Astrocyte of the spinal cord (primary cell): ENCODE results near the gene NVL.

Experiments used
- DNase-seq: peaks from one replicate; pipeline ENCODE4 v3.0.0; 2011; ENCODE audit warnings: low read depth, low spot score
- H3K4me3 ChIP-seq: 2 replicates; pipeline ENCODE4 v1.5.1; 2011; ENCODE audit warnings: low read depth, mild to moderate bottlenecking, low read length, moderate library complexity
- in situ Hi-C: cut with HindIII; loops from 2 replicates; pipeline ENCODE4 v1.10.0; 2017; ENCODE audit warnings: low sequenced_read_pairs
- TF ChIP-seq, protein P1 (sequence below): IDR thresholded peaks from 2 replicates; pipeline ENCODE4 v1.5.1; 2012; ENCODE audit warnings: low read depth, mild to moderate bottlenecking, low read length, inconsistent platforms

NVL gene

DNA sequence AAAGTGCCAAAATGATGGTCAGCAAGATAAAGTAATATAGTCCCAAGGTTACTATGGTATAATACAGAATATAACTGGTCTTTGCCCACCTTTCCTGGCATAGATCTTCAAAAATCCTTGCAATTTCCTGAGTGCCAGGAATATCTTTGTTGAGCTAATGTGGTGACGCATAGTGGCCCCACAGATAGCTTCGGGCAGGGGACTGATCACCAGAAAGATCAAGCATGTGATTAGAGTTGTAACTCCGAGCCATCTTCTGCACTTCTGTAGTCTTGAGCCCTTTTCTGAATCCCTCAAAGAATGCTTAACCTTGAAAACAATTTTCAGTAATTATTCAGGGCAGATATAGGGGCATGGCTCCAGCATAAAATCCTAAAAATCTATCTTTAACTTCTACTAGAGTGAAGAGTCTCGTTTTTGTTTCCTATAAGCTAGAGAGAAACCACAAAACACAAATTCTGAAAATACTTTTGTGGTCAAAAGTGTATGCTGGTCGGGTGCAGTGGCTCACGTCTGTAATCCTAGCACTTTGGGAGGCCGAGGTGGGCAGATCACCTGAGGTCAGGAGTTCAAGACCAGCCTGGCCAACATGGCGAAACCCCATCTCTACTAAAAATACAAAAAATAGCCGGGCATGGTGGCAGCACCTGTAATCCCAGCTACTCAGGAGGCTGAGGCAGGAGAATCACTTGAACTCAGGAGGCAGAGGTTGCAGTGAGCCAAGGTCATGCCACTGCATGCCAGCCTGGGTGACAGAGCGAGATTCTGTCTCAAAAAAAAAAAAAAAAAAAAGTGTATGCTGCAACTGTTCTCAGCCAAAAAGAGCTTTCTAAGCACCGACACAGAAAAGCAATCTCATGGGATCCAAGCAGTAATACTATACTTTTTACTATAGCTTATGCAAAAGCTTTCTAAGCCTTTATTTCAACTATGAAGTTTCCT, 62.8 kb downstream of the NVL start:
- TF ChIP-seq, protein P1, sequence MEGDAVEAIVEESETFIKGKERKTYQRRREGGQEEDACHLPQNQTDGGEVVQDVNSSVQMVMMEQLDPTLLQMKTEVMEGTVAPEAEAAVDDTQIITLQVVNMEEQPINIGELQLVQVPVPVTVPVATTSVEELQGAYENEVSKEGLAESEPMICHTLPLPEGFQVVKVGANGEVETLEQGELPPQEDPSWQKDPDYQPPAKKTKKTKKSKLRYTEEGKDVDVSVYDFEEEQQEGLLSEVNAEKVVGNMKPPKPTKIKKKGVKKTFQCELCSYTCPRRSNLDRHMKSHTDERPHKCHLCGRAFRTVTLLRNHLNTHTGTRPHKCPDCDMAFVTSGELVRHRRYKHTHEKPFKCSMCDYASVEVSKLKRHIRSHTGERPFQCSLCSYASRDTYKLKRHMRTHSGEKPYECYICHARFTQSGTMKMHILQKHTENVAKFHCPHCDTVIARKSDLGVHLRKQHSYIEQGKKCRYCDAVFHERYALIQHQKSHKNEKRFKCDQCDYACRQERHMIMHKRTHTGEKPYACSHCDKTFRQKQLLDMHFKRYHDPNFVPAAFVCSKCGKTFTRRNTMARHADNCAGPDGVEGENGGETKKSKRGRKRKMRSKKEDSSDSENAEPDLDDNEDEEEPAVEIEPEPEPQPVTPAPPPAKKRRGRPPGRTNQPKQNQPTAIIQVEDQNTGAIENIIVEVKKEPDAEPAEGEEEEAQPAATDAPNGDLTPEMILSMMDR, result no peak

DNA sequence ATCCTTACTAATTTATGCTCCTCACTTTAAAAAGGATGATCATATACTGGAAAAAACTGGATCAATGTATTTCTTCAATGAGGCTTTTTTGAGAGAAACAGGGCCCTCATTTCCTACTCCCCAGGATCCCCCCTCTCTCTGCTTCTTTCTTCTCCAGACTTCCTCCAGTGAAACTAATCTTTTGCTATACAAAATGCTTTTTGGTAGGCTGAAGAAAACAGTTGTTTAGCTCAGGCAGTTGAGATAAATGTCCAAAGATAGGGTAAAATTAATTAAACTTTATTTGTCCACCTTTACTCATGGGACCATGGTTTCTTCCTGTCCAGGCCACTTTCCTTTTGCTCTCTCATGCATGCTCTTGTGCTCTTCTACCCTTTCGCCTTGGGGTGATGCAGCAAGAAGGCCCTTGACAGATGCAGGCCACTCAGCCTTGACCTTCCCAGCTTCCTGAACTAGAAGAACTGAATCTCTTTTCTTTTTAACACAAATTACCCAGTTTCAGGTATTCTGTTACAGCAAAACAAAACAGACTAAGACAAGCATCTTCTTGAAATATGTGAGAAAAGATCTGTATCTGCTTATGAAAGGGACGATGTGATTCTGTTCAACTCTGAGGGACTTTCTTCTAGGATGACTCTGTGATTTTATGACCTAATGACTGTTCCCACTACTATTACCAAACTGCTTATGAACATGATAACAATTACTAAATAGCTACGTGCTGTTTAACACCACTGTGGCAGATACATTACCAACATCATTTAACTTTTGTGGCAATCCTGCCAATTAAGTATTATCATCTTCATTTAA, 63.7 kb downstream of the NVL start:
- in situ Hi-C loops, result no loop called here
- TF ChIP-seq, protein P1, result no peak
- H3K4me3 ChIP-seq, result no peak overlapping the region
- DNase-seq, result no peak

More for the DNA sequence above, 62.8 kb downstream of the NVL start:
- H3K4me3 ChIP-seq, result no peak overlapping the region
- in situ Hi-C loops, result no loop called here
- no peak for DNase-seq

DNA sequence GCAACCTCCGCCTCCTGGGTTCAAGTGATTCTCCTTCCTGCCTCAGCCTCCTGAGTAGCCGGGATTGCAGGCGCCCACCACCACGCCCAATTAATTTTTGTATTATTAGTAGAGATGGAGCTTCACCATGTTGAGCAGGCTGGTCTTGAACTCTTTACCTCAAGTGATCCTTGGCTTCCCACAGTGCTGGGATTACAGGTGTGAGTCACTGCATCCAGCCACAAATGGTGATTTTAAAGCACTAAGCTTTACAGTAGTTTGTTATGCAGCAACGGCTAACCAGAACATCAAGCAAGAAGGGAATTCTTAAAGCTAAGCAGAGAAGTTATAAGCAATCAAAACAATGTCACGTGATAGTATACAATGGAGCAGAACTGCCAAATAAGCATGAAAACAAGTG, 65.7 kb downstream of the NVL start:
- TF ChIP-seq, protein P1, result no peak
- no peak overlapping the region for H3K4me3 ChIP-seq
- no peak for DNase-seq
- in situ Hi-C loops, result no loop called here

DNA sequence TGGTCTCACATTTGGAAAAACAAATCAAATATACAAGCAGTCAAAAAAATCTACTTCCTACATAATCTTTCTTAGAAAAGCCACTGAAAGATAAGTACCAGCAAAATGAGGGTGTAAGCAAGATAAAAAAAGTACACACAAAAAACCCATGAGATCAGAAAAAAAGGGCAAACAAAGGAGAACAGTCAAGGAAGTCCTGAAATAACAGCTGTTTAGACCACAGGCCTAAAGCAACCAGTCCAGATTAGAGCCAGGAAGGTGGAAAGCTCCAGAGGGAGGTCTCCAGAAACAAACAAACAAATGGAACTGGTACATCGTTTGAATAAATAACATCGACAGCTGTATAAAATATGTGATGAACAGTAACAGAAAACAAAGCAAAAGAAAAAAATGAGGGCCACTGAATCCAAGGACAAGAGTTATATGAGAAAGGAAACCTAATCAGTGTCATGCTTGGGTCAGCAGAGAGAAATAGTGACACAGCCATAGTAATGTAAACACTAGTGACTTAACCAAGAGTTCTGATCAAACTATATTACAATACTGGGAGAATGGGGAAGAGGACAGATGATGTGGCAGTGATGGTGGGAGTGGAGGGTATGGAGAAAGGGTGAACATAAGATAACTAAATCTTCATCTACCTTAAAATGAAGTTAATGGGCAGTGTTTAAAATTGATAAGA, 67.5 kb downstream of the NVL start:
- DNase-seq, result no peak
- H3K4me3 ChIP-seq, result no peak overlapping the region
- TF ChIP-seq, protein P1, result no peak
- in situ Hi-C loops, result no loop called here

DNA sequence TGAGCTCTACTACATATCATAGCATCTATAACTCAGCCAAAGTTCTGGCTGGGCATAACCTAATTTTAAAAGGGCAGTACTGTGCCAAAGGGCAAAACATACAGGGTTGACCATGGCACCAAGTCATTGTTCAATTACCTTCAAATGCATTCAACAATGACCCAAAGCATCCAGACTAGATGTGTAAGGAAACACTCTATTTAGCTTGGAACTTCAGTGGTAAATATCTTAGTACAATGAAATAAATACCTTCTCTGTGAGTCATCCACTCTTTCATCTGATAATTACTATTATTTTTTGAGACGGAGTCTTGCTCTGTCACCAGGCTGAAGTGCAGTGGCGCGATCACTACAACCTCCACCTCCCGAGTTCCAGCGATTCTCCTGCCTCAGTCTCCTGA, 70.0 kb downstream of the NVL start:
- TF ChIP-seq, protein P1, result no peak
- in situ Hi-C loops, result no loop called here
- peak; percentile 25 for DNase-seq
- no peak overlapping the region for H3K4me3 ChIP-seq

DNA sequence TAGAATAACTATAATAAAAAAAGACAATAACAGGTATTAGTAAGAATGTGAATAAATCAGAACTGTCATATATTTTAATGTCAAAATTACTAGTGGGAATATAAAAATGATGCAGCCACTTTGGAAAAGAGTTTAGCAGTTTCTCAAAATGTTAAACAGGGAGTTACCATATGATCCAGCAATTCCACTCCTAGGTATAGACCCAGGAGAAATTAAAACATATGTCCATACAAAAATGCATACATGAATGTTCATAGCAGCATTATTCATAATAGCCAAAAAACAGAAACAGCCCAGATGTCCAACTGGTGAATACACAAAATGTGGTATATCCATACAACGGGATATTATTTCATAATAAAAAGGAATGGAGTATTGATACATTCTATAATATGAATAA, 71.6 kb downstream of the NVL start:
- TF ChIP-seq, protein P1, result no peak
- H3K4me3 ChIP-seq, result no peak overlapping the region
- in situ Hi-C loops, result no loop called here

More for the DNA sequence above, 71.6 kb downstream of the NVL start:
- no peak for DNase-seq
